OCI-LY1 (cell line): ENCODE measurements around the gene SIX1.

Source experiments
- CTCF ChIP-seq: fragments of 200-600 bp; sonication (generic), shearing (Covaris generic); IDR thresholded peaks from 2 replicates; pipeline ENCODE4 v1.5.1; 2017; ENCODE audit warnings: mild to moderate bottlenecking, antibody characterized with exemption, low read length, moderate library complexity, mixed read lengths
- EZH2 ChIP-seq: fragments of 200-600 bp; sonication (generic), shearing (Covaris generic); IDR thresholded peaks from 2 replicates; pipeline ENCODE4 v1.8.0; 2017; ENCODE audit warnings: borderline replicate concordance, mixed run types, mild to moderate bottlenecking, antibody characterized with exemption, low read length, moderate library complexity, mixed read lengths

- TF ChIP-seq EZH2 (no peak), CTCF (no peak)
Observed at GRCh38 chr14:60631842-60632241, 17.4 kb downstream of the SIX1 start.
